GM12878 (cell line): ENCODE measurements around the gene DERL3. TPM values are rescaled to one million over a fixed set of nuclear protein-coding genes. Genes with fewer than 3 reads are reported as not detected.

Experiments
- ATAC-seq: fragments of 200-7000 bp; cut with Tn5 transposase; 3 replicates; pipeline ENCODE4 v1.9.1; 2020; ENCODE audit warnings: mild to moderate bottlenecking, moderate library complexity
- BruUV-seq: library from RNA; stranded (reverse); fragments of 400-500 nt; replicated peaks from 2 replicates; lab custom pipeline; 2021; lab: Mats Ljungman, UMichigan
- CTCF ChIA-PET: fragments of 300-600 bp; sonication (Branson Sonifier 250); formaldehyde crosslinking; extraction: SDS; loops from one replicate; lab custom pipeline; 2021; ENCODE audit warnings: inconsistent platforms; lab: Yijun Ruan, JAX
- POLR2A ChIA-PET: fragments of 350-600 bp; formaldehyde crosslinking; extraction: SDS; loops from one replicate; lab custom pipeline; 2021; ENCODE audit warnings: inconsistent platforms; lab: Charles Lee
- RAD21 ChIA-PET: fragments of 300-600 bp; sonication (Branson Sonifier 250); formaldehyde crosslinking; loops from one replicate; lab custom pipeline; 2023; ENCODE audit warnings: antibody characterized with exemption; ENCODE audit not compliant: unreplicated experiment; lab: Charles Lee
- SMC1A ChIA-PET: fragments of 300-600 bp; sonication (Branson Sonifier 250); formaldehyde crosslinking; loops from one replicate; lab custom pipeline; 2023; ENCODE audit not compliant: unreplicated experiment, uncharacterized antibody; lab: Charles Lee
- DNase-seq: peaks from one replicate; pipeline ENCODE4 v3.0.0-alpha.2; 2011; ENCODE audit warnings: low read depth, low spot score
- FAIRE-seq: peaks from 3 replicates; lab custom pipeline; 2011; peaks lifted over from hg19 to GRCh38; lab: Jason Lieb, UNC
- H2AFZ ChIP-seq: 2 replicates; pipeline ENCODE4 v1.6.0; 2011; ENCODE audit warnings: low read depth, low read length, control low read depth; ENCODE audit not compliant: control insufficient read depth
- H3K27ac ChIP-seq: 2 replicates; pipeline ENCODE4 v1.5.1; 2011; ENCODE audit warnings: control low read depth; ENCODE audit not compliant: control insufficient read depth, insufficient read depth
- H3K27me3 ChIP-seq, 2 experiments: replicated peaks in 1 of 2; 2 replicates each; pipeline versions ENCODE4 v1.6.0 to v1.6.1; 2011; ENCODE audit warnings: low read length in 1 of 2; ENCODE audit not compliant: control insufficient read depth in 2 of 2, insufficient read depth in 2 of 2
- H3K36me3 ChIP-seq, 2 experiments: 2 replicates each; pipeline ENCODE4 v1.5.1; 2011; ENCODE audit warnings: low read length in 1 of 2; ENCODE audit not compliant: control insufficient read depth in 2 of 2, insufficient read depth in 2 of 2
- H3K4me1 ChIP-seq: 2 replicates; pipeline ENCODE4 v1.6.1; 2011; ENCODE audit warnings: mild to moderate bottlenecking, low read length, moderate library complexity, mixed read lengths; ENCODE audit not compliant: control insufficient read depth, insufficient read depth
- H3K4me2 ChIP-seq: 2 replicates; pipeline ENCODE4 v1.6.0; 2011; ENCODE audit warnings: control low read depth; ENCODE audit not compliant: control insufficient read depth, insufficient read depth
- H3K4me3 ChIP-seq: fragments of 200-600 bp; sonication (generic); 2 replicates; pipeline ENCODE4 v1.5.1; 2016
- H3K79me2 ChIP-seq: 2 replicates; pipeline ENCODE4 v1.6.0; 2011; ENCODE audit warnings: low read length; ENCODE audit not compliant: control insufficient read depth, insufficient read depth
- H3K9ac ChIP-seq: 2 replicates; pipeline ENCODE4 v1.8.0; 2011; ENCODE audit warnings: low read length, control low read depth, mixed read lengths; ENCODE audit not compliant: control insufficient read depth, insufficient read depth
- H3K9me3 ChIP-seq: replicated peaks from 3 replicates; pipeline ENCODE4 v1.5.1; 2011; ENCODE audit warnings: mild to moderate bottlenecking, low read length; ENCODE audit not compliant: control insufficient read depth, insufficient read depth
- H4K20me1 ChIP-seq: 2 replicates; pipeline ENCODE4 v1.6.0; 2011; ENCODE audit not compliant: control insufficient read depth, insufficient read depth
- ASH2L ChIP-seq: fragments of 300-600, 200-600 bp; sonication (generic); IDR thresholded peaks from 2 replicates; pipeline ENCODE4 v1.6.1; 2017; ENCODE audit warnings: low read depth, mild to moderate bottlenecking, borderline replicate concordance
- CBX3 ChIP-seq: fragments of 200-600 bp; sonication (generic); IDR thresholded peaks from 2 replicates; pipeline ENCODE4 v1.6.1; 2016; ENCODE audit warnings: low read depth, borderline replicate concordance
- EP300 ChIP-seq, 2 experiments: fragments of 150-350 bp in 1 of 2; IDR thresholded peaks; 2 replicates each; pipeline ENCODE4 v1.6.1; 2011 to 2012; ENCODE audit warnings: low read depth in 2 of 2, low read length in 2 of 2, borderline replicate concordance in 1 of 2, improper control_type of control experiment in 1 of 2, inconsistent platforms in 1 of 2; ENCODE audit not compliant: control insufficient read depth in 1 of 2
- ESRRA ChIP-seq: IDR thresholded peaks from 2 replicates; pipeline ENCODE4 v1.6.1; 2012; ENCODE audit warnings: mild to moderate bottlenecking, low read length, improper control_type of control experiment
- FOS ChIP-seq: IDR thresholded peaks from 3 replicates; pipeline ENCODE4 v1.6.1; 2011; ENCODE audit warnings: borderline replicate concordance; ENCODE audit not compliant: insufficient read length; ENCODE audit errors: extremely low read depth
- GATAD2B ChIP-seq: fragments of 450-650 bp; conservative IDR thresholded peaks from 2 replicates; pipeline ENCODE4 v1.6.1; 2017; ENCODE audit warnings: low read depth, mild to moderate bottlenecking, moderate library complexity
- HSF1 ChIP-seq: fragments of 150-350 bp; IDR thresholded peaks from 2 replicates; pipeline ENCODE4 v1.6.1; 2014; ENCODE audit warnings: mild to moderate bottlenecking, low read depth, low read length
- KAT2A ChIP-seq: conservative IDR thresholded peaks from 2 replicates; pipeline ENCODE4 v1.6.1; 2011; ENCODE audit warnings: low read depth, low read length; ENCODE audit not compliant: control insufficient read depth
- KDM1A ChIP-seq: fragments of 200-600 bp; sonication (generic); IDR thresholded peaks from 2 replicates; pipeline ENCODE4 v1.6.1; 2016; ENCODE audit warnings: borderline replicate concordance
- MAX ChIP-seq: IDR thresholded peaks from 2 replicates; pipeline ENCODE4 v1.6.1; 2012; ENCODE audit warnings: low read depth, low read length, improper control_type of control experiment
- MYC ChIP-seq: IDR thresholded peaks from 2 replicates; pipeline ENCODE4 v1.6.1; 2011; ENCODE audit warnings: mild to moderate bottlenecking, low read length, moderate library complexity, inconsistent platforms; ENCODE audit not compliant: insufficient read depth, insufficient replicate concordance, insufficient read length, severe bottlenecking
- NFYA ChIP-seq: IDR thresholded peaks from 2 replicates; pipeline ENCODE4 v1.6.1; 2011; ENCODE audit warnings: low read depth, mild to moderate bottlenecking, low read length, improper control_type of control experiment, borderline replicate concordance
- PAX5 ChIP-seq: IDR thresholded peaks from 2 replicates; pipeline ENCODE4 v1.6.1; 2011; ENCODE audit warnings: low read depth, low read length, borderline replicate concordance
- POLR2AphosphoS5 ChIP-seq: IDR thresholded peaks from 2 replicates; pipeline ENCODE4 v1.6.1; 2011; ENCODE audit warnings: mild to moderate bottlenecking, low read length, inconsistent platforms
- RFX5 ChIP-seq: IDR thresholded peaks from 2 replicates; pipeline ENCODE4 v1.6.1; 2011; ENCODE audit warnings: low read depth, low read length, improper control_type of control experiment
- SMC3 ChIP-seq: IDR thresholded peaks from 2 replicates; pipeline ENCODE4 v1.6.1; 2011; ENCODE audit warnings: low read length, improper control_type of control experiment, borderline replicate concordance
- SUPT20H ChIP-seq: IDR thresholded peaks from 2 replicates; pipeline ENCODE4 v1.6.1; 2011; ENCODE audit warnings: low read depth, mild to moderate bottlenecking, low read length, moderate library complexity, borderline replicate concordance; ENCODE audit not compliant: control insufficient read depth
- TBL1XR1 ChIP-seq: IDR thresholded peaks from 2 replicates; pipeline ENCODE4 v1.6.1; 2012; ENCODE audit warnings: low read depth, low read length, improper control_type of control experiment
- ZBTB11 ChIP-seq: fragments of 450-650 bp; formaldehyde crosslinking; IDR thresholded peaks from 2 replicates; pipeline ENCODE4 v1.5.0; 2022; ENCODE audit warnings: mild to moderate bottlenecking, missing genetic modification characterization
- ZNF217 ChIP-seq: fragments of 450-650 bp; IDR thresholded peaks from 2 replicates; pipeline ENCODE4 v1.6.1; 2017; ENCODE audit warnings: antibody characterized with exemption, mild to moderate bottlenecking
- WGBS: methylation state at CpG from one replicate; pipeline ENCODE4 v1.1.6; 2016; ENCODE audit warnings: low lambda C conversion rate; ENCODE audit not compliant: insufficient replicate concordance, insufficient coverage; ENCODE audit errors: missing lambda C conversion rate; 5-methylcytosine and 5-hydroxymethylcytosine counted together
- in situ Hi-C: fragments of 300-500 bp; cut with MboI; formaldehyde crosslinking; loops from 9 replicates; pipeline ENCODE4 v1.14.3; 2018; ENCODE audit warnings: mixed read lengths
- intact Hi-C: fragments of 100-400 bp; cut with micrococcal nuclease; formaldehyde crosslinking; loops from one replicate; pipeline ENCODE4 v1.14.2; 2022; ENCODE audit not compliant: unreplicated experiment
- polyA plus RNA-seq, 11 experiments: library from polyadenylated mRNA; depleted of rRNA in 4 of 11; unstranded in 6 of 11; stranded (reverse) in 5 of 11; fragments of >200 nt; fragmentation: Nextera tagmentation in 4 of 11; fragmentation: Illumina TruSeq in 1 of 11; extraction: Ambion mirVana in 4 of 11; extraction: Trizol in 1 of 11; gene quantifications; 1 replicate in 1 of 11; 2 replicates in 10 of 11; pipeline versions ENCODE4 v1.2.1 to v1.2.3, GENCODE V29; 2011 to 2016; ENCODE audit warnings: inconsistent platforms in 2 of 11, missing spikeins in 2 of 11, low read depth in 1 of 11
- total RNA-seq, 4 experiments: library from RNA; depleted of rRNA in 3 of 4; stranded (reverse); fragments of >200 nt in 3 of 4; fragmentation: Illumina TruSeq in 1 of 4; extraction: Trizol in 1 of 4; gene quantifications; 2 replicates each; pipeline versions ENCODE4 v1.2.1 to v1.2.3, GENCODE V29; 2013 to 2021

The DERL3 gene
- total and polyA plus RNA-seq, 10 of the 15 experiments (the other 5 are each of a cell fraction or from before 2014, with no cell fraction given) = 4.1 to 52.4 (median 14.1) TPM

- H3K4me1 ChIP-seq = no peaks in the 10 kb centered on the region
- H3K79me2 ChIP-seq = no peaks in the 10 kb centered on the region
- H4K20me1 ChIP-seq = no peaks in the 10 kb centered on the region
- H3K9ac ChIP-seq = no peak overlapping the region
- WGBS = 68% methylated on average over 9 of the region's 20 CpGs
- no TSS peak for BruUV-seq
- DNase-seq = no peak
- no peak overlapping the region for H3K4me3 ChIP-seq
- H3K4me2 ChIP-seq = no peak overlapping the region
- in situ Hi-C loops = no loop called here
- no peaks in the 10 kb centered on the region for H3K27me3 ChIP-seq
- ChIA-PET POLR2A (no interaction called here), SMC1A (no interaction called here), RAD21 (no interaction called here), CTCF (no interaction called here)
- intact Hi-C loops = no loop called here
- H3K27ac ChIP-seq = no peak overlapping the region
- no peaks in the 10 kb centered on the region; a peak in 2 of 4 replicates for H3K36me3 ChIP-seq
- TF ChIP-seq PAX5 (no peak), ZNF217 (no peak), EP300 (IDR thresholded peaks at IDR 0.05; ENCODE audit: borderline replicate concordance in 1 of 2, control insufficient read depth in 1 of 2, low read depth in 2 of 2, low read length in 2 of 2) (no peak), RFX5 (no peak), TBL1XR1 (no peak), MYC (no peak), NFYA (no peak), HSF1 (no peak), KDM1A (no peak), GATAD2B (no peak), MAX (no peak), CBX3 (no peak), SUPT20H (no peak), POLR2AphosphoS5 (no peak), ZBTB11 (no peak), ESRRA (no peak), SMC3 (no peak), KAT2A (no peak), FOS (no peak), ASH2L (no peak)
- TF ChIP-seq, all 136 proteins: peak for 0
- ATAC-seq (no peak), FAIRE-seq (no peak)
- Histone ChIP-seq H2AFZ (no peak overlapping the region), H3K9me3 (no peaks in the 10 kb centered on the region)
Observed at GRCh38 chr22:23882370-23882769, 43.6 kb upstream of the DERL3 start.
